Measurements from ENCODE around the gene HYDIN. TPM values are rescaled to one million over a fixed set of nuclear protein-coding genes. Genes with fewer than 3 reads are reported as not detected.

HYDIN gene
- total and polyA plus RNA-seq, 4 donors, result 2.4 to 43.3 (median 18.9) TPM

DNA sequence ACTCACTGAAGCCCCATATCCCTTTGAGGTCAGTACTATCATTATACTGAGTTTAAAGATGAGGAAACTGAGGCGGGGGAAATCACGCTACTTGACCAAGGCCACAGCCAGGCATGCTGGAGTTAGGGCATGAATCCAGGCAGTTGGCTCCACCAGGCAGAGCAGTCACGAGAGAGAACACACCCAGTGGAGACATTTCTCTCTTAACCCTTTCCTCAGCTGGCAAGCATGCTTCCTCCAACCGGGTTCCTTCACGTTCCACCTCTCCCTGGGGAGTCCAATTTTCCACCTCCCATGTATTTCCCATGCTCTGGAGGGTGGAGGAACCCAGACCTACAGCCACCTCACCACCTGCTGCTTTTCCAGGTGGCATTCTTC lies 462.3 kb downstream of the HYDIN start:
- TF ChIP-seq, protein P1, sequence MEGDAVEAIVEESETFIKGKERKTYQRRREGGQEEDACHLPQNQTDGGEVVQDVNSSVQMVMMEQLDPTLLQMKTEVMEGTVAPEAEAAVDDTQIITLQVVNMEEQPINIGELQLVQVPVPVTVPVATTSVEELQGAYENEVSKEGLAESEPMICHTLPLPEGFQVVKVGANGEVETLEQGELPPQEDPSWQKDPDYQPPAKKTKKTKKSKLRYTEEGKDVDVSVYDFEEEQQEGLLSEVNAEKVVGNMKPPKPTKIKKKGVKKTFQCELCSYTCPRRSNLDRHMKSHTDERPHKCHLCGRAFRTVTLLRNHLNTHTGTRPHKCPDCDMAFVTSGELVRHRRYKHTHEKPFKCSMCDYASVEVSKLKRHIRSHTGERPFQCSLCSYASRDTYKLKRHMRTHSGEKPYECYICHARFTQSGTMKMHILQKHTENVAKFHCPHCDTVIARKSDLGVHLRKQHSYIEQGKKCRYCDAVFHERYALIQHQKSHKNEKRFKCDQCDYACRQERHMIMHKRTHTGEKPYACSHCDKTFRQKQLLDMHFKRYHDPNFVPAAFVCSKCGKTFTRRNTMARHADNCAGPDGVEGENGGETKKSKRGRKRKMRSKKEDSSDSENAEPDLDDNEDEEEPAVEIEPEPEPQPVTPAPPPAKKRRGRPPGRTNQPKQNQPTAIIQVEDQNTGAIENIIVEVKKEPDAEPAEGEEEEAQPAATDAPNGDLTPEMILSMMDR (IDR thresholded peaks at IDR 0.05; ENCODE audit: control extremely low read depth, extremely low read depth), result no peak
- Histone ChIP-seq H3K27me3 (ENCODE audit: control insufficient read depth in 3 of 3, insufficient read depth in 3 of 3, low read length in 2 of 3) (no peaks in the 10 kb centered on the region), H3K9me3 (ENCODE audit: control insufficient read depth in 4 of 4, insufficient read depth in 3 of 4, low read length in 3 of 4) (no peaks in the 10 kb centered on the region), H3K4me1 (ENCODE audit: control insufficient read depth in 5 of 5, insufficient read depth in 5 of 5, low read length in 5 of 5) (peaks cover 0 to 1% (median 0%) of the 10 kb centered on the region in 5 donors), H3K9ac (ENCODE audit: insufficient read depth in 1 of 2, low read length in 2 of 2) (no peak overlapping the region), H3K27ac (ENCODE audit: low read depth in 1 of 2, low read length in 1 of 2) (no peak overlapping the region), H3K4me3 (no peak overlapping the region), H3K36me3 (ENCODE audit: control insufficient read depth in 4 of 4, insufficient read depth in 4 of 4, low read length in 4 of 4) (peaks cover 0 to 35% (median 5%) of the 10 kb centered on the region in 4 donors)
- DNase-seq (no peak), ATAC-seq (ENCODE audit: insufficient read depth, low FRiP score) (no peak)
- WGBS, 2 donors, result 70 to 85% methylated on average over 5 of the region's 5 CpGs

DNA sequence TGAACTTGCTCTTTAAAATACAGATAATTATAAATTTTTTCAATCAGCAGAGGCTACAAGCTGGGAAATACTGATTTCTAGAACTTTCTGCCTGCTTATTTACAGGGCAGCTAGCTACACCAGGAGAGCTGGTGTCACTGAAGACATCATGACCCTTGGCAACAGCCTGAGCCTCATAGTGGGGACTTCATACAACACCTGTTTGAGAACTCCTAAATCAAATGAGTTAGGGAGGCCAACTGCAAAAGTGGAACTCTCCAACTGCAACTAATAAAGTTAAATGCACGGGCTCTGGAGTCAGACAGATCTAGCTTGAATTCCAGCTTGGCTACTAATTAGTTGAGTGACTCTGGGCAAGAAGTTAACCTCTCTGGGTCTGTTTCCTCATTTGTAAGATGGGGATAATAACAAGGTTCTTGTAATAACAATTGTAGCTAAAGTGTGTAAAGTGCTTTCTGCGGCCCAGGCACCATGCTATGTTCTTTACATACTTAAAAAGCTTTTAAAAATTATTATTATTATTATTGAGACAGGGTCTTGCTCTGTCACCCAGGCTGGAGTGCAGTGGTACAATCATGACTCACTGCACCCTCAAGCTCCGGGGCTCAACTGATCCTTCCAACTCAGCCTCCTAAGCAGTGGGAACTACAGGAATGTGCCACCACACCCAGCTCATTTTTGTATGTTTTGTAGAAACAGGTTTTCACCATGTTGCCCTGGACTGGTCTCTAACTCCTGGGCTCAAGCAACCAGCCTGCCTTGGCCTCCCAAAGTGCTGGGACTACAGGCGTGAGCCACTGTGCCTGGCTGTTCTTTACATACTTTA lies 462.9 kb downstream of the HYDIN start:
- DNase-seq (no peak), ATAC-seq (ENCODE audit: insufficient read depth, low FRiP score) (no peak)
- Histone ChIP-seq H3K9ac (ENCODE audit: insufficient read depth in 1 of 2, low read length in 2 of 2) (no peak overlapping the region), H3K36me3 (ENCODE audit: control insufficient read depth in 4 of 4, insufficient read depth in 4 of 4, low read length in 4 of 4) (peaks cover 0 to 38% (median 5%) of the 10 kb centered on the region in 4 donors), H3K4me1 (ENCODE audit: control insufficient read depth in 5 of 5, insufficient read depth in 5 of 5, low read length in 5 of 5) (peaks cover 0 to 1% (median 0%) of the 10 kb centered on the region in 5 donors), H3K9me3 (ENCODE audit: control insufficient read depth in 4 of 4, insufficient read depth in 3 of 4, low read length in 3 of 4) (no peaks in the 10 kb centered on the region), H3K27ac (ENCODE audit: low read depth in 1 of 2, low read length in 1 of 2) (no peak overlapping the region), H3K27me3 (ENCODE audit: control insufficient read depth in 3 of 3, insufficient read depth in 3 of 3, low read length in 2 of 3) (no peaks in the 10 kb centered on the region), H3K4me3 (no peak overlapping the region)
- WGBS, 2 donors, result 78 to 92% methylated on average over 4 of the region's 4 CpGs
- TF ChIP-seq, protein P1 (IDR thresholded peaks at IDR 0.05; ENCODE audit: control extremely low read depth, extremely low read depth), result no peak

DNA sequence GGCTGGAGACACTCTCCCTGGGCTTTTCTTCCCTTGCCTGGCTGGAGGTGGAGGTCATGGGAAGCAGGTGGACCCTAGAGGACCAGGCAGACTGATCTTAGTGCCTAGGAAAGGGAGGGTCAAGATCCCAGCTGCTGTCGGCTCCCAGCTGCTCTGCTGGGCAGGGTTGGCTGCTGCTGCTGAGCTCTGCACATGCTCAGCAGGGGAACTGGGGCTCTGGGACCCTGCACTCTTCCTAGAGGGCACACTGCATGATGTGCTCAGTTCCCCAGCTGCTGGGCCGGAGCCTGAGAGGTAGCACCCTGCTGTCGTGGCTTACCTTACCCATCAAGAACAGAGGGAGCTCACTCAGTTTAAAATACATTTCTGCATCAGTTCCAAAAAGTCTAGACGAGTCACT lies 463.9 kb downstream of the HYDIN start:
- H3K27ac ChIP-seq (ENCODE audit: low read depth in 1 of 2, low read length in 1 of 2), result no peak overlapping the region
- DNase-seq (no peak), ATAC-seq (ENCODE audit: insufficient read depth, low FRiP score) (no peak)
- WGBS, 2 donors, result 92 to 97% methylated on average over 4 of the region's 4 CpGs
- H3K9me3 ChIP-seq (ENCODE audit: control insufficient read depth in 4 of 4, insufficient read depth in 3 of 4, low read length in 3 of 4), result no peaks in the 10 kb centered on the region
- peaks cover 0 to 39% (median 4%) of the 10 kb centered on the region in 4 donors for H3K36me3 ChIP-seq (ENCODE audit: control insufficient read depth in 4 of 4, insufficient read depth in 4 of 4, low read length in 4 of 4)
- no peak overlapping the region for H3K4me3 ChIP-seq
- H3K9ac ChIP-seq (ENCODE audit: insufficient read depth in 1 of 2, low read length in 2 of 2), result no peak overlapping the region
- TF ChIP-seq, protein P1 (IDR thresholded peaks at IDR 0.05; ENCODE audit: control extremely low read depth, extremely low read depth), result no peak
- no peaks in the 10 kb centered on the region for H3K27me3 ChIP-seq (ENCODE audit: control insufficient read depth in 3 of 3, insufficient read depth in 3 of 3, low read length in 2 of 3)
- peaks cover 0 to 1% (median 0%) of the 10 kb centered on the region in 5 donors for H3K4me1 ChIP-seq (ENCODE audit: control insufficient read depth in 5 of 5, insufficient read depth in 5 of 5, low read length in 5 of 5)
